ENCODE measurements around the gene C1orf21.

C1orf21 gene

GRCh38 chr1:184524248-184524647 is 137.4 kb downstream of the C1orf21 start:
- no peak for DNase-seq

- no peak for DNase-seq
Observed at GRCh38 chr1:184527402-184527801, 140.6 kb downstream of the C1orf21 start.

- no peak for DNase-seq
Observed at GRCh38 chr1:184530226-184530625, 143.4 kb downstream of the C1orf21 start.

- no peak for DNase-seq
Observed at GRCh38 chr1:184531296-184531695, 144.5 kb downstream of the C1orf21 start.

GRCh38 chr1:184532199-184532598 is 145.4 kb downstream of the C1orf21 start:
- DNase-seq = no peak

- DNase-seq = no peak
Observed at GRCh38 chr1:184533049-184533448, 146.2 kb downstream of the C1orf21 start.

GRCh38 chr1:184533915-184534314 is 147.1 kb downstream of the C1orf21 start:
- no peak for DNase-seq

- no peak for DNase-seq
Observed at GRCh38 chr1:184534690-184535089, 147.9 kb downstream of the C1orf21 start.

GRCh38 chr1:184535191-184535970 is 148.6 kb downstream of the C1orf21 start:
- DNase-seq = no peak

GRCh38 chr1:184536246-184536985 is 149.6 kb downstream of the C1orf21 start:
- DNase-seq = no peak

GRCh38 chr1:184539580-184539979 is 152.8 kb downstream of the C1orf21 start:
- DNase-seq = no peak

GRCh38 chr1:184541537-184542152 is 154.8 kb downstream of the C1orf21 start:
- DNase-seq = no peak

- no peak for DNase-seq
Observed at GRCh38 chr1:184542291-184542690, 155.5 kb downstream of the C1orf21 start.

- DNase-seq = no peak
Observed at GRCh38 chr1:184545601-184546000, 158.8 kb downstream of the C1orf21 start.

GRCh38 chr1:184552446-184552845 is 165.6 kb downstream of the C1orf21 start:
- no peak for DNase-seq

GRCh38 chr1:184553845-184554244 is 167.0 kb downstream of the C1orf21 start:
- no peak for DNase-seq

GRCh38 chr1:184555665-184556641 is 169.1 kb downstream of the C1orf21 start:
- no peak for DNase-seq

GRCh38 chr1:184556665-184557064 is 169.8 kb downstream of the C1orf21 start:
- DNase-seq = no peak

GRCh38 chr1:184557423-184558347 is 170.9 kb downstream of the C1orf21 start:
- no peak for DNase-seq

- DNase-seq = no peak
Observed at GRCh38 chr1:184558691-184559090, 171.9 kb downstream of the C1orf21 start.

GRCh38 chr1:184559117-184559713 is 172.4 kb downstream of the C1orf21 start:
- DNase-seq = no peak
